ENCODE measurements around the gene CC2D1B. TPM values are rescaled to one million over a fixed set of nuclear protein-coding genes. Genes with fewer than 3 reads are reported as not detected.

The CC2D1B gene
- polyA plus RNA-seq, 1 donor: 21.3 TPM

DNA sequence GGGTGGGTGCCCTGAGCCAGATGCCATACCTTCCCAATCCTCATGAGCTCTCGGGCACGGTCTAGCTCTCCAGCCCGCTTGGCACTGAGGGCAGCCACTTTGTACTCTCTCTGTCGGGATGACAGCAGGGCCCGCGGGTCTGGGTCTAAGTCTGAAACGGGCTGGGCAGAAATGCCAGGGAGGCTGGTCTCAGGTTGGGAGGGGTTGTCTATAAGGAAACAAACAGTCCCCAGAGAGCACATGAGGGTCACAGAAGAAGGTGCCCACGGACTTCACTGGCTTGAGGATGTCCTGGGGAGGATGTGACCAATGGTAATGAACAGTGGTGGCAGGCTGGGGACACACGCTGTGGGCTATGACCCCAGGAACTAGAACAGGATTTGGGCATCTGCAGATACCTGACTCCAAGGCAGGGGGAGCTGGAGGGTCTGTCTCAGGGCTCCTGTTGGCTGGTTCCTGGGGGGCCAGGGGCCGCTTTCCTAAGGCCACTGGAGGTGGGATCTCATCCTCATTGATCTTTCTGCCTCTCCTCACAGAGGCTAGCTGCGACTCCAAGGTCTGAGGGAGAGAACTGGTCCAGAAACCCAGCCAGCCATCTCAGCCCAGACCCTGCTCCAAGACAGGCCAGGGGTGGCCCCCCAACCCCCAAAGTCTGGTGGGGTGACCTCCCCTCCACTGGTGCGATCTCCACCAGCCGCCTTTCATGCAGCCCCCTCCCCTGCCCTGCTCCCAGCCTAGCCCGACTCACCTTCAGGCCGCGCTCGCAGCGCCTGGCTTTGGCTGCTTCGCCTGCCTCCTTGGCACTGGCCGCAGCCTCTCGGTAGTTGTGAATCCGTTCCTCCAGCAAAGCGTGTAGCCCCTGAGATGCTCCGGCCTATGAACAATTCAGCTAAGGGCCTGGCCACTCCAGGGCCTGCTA, 6.1 kb downstream of the CC2D1B start:
- no peak for DNase-seq

DNA sequence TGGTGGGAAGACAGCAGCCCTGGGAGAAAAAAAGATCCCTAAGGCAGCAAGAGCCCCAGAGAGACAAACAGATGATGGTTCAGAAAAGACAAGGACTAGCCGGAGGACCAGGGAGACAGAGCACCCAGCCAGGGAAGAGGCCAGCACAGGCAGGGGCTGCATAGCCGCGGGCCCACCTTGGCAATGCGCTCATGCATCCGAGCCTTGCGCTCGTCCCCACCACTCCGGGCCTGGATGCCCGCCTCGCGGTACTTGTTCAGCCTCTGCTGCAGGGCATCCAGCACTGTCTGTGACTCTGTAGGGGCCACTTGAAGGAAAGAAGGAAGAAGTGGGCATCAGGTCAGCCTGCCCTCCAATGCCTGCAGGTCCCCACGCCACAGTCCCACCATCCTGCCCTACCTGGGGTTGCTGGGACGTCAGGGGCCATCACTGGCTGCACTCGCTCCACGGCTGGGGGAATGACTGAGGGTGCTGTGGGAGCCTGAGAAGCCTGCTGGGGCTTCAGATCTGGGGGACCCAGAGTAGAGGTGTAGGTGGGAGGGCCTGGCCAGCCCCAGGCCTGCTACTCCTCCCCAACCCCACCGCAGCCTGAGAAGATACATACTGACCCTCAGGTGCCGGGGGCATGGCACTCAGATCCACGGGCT, 7.0 kb downstream of the CC2D1B start:
- DNase-seq: no peak

DNA sequence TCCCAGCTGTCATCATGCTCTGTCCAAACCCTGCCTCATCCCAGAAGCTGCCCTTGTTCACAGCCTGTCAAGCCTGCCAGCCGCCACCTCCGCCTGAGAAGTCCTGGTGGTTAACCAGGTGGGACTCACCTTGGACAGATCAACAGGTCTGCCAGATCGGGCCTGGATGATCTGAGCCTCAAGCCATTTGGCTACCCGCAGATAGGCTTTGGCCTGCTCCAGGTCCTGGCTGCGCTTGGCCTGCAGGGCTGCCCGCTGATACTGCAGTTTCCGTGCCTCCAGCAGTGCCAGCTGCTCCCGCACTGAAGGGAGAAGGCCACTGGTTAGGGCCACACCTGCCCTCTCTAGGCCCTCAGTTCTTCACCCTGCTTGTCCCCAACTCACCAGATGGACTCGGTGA, 8.6 kb downstream of the CC2D1B start:
- no peak for DNase-seq

DNA sequence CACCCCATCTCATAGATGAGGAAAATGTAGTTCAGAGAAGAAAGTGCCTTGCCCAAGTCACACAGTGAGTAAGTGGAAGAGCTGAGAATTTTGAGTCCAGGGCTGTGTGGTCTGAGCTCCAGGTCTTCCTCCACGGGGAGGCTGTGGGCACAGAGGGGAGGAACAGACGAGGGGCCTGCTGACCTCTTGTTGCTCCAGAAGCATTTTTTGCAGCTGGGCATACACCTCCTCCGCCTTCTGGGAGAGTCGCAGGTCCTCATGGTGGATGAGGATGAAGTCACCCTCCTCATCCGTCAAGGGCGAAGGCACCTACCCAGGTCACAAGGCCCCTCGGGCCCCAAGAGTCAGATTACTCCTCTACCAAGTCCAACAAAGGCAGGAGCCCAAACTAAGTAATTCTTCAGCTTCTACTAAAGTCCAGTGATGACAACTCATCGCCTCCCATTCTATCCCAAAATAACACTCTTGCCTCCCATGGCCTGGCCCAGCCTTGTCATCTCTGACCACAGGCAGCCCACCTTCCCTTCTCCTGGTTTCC, 9.1 kb downstream of the CC2D1B start:
- no peak for DNase-seq

DNA sequence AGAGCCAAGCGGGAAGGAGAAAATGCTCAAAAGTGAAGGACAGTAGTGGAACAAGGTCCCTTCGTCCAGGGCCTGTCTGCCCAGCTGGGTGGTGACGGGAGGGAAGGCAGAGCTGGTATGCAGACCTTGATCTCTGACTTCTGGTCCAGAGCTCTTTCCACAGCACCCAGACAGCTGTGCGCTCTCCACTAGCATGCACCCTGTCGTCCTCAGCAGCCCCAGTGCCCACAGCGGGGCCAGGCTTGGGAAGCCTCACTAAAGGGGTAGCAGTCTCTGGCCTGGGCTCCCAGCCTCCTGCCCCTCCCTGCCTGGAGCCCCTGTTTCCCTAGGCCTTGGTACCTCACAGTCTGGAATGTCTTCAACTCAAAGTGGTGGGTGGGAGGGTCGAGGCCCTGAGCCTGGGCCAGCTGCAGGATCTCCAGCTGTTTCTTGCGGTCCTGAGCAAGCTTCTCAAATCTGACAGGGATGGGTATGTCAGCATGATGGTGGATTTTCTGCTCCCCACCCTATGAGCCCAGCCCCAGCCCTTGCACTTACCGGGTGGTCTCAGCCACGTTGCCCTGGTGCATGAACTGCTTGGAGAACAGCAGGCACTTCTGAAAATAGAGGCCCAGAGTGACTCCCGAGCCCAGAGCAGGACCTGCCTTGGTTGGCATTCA, 10.0 kb downstream of the CC2D1B start:
- DNase-seq: no peak

DNA sequence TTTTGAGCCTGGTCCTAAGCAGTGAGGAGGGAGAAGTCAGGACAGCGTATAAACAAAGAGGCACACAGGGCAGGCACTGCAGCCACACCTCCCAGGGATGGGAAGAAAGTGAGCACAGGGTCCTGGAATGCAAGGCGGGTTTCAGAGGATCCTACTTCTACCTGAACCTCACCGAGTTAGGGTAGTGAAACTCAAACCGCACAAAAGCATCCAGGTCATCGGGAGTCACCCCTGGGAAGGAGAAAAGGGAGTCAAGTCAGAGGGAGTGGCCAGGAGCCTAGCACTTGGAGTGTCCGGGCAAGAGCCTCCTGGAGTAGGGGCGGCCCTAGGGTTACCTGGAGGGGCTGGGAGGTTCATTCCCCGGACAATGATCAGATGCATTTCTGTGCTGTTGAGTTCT, 10.6 kb downstream of the CC2D1B start:
- DNase-seq: no peak

DNA sequence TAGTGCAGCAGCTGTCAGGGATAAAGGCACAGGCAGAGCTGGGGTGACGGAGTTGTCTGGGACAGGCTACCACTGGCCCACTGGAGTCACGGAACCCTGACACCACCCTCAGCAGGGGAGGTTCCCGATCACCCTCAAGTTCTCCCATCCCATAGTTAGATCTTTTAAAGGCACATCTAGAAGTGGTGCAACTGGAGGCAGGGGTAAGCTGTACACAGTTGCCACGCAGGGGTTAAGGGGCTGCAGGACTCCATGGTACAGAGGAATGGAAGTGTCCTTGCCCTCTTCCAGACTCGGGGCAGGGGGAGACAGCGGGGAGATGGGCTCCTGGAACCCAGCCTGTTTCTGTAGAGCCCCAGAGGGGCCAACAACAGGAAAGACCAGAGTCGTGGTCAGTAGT, 13.3 kb downstream of the CC2D1B start:
- DNase-seq: no peak

DNA sequence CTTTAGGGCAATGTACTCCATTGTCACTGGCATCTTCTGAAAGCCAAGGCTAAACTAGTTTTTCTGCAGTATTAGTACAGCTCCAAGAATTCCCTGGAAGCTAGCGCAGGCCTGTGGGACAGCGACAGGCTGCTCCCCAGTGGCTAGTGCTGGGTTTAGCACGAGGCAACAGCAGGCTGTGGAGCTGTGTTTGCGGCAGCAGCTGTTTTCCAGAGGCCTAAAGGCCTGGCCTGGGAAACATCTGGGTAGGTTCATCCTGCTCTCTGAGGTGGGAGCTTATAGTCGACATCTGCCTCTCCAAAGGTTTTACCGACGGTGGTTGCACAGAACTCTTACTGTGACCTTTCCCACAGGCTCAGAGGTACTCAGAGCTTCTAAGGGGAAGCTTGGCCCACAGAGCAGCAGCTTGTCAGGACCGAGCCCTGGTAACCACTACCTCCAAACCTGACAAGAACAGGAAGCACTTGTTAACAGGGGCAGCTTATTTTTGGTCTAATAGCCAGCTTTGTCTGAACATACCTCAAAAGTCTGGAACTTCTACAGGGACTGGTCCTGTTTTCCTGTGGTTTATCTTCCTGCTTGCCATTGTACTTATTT, 17.2 kb downstream of the CC2D1B start:
- no peak for DNase-seq

DNA sequence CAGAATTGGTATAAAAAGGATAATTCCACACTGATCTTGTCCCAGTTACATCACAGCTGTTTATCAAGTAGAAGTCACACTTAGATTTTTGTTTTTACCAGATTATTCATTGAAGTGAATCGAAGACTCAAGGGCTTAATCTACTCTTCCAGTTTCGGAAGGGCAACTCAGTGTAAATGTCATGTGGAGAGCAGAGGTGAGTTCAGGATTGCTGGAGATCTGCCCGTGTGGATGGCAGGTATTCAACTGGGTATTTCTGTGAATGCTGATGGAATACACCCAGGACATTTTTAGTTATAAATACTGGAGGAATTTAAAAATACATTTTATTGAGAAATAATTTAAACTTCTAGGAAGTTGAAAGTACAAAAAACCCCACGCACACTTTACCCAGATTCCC, 19.4 kb downstream of the CC2D1B start:
- no peak for DNase-seq

DNA sequence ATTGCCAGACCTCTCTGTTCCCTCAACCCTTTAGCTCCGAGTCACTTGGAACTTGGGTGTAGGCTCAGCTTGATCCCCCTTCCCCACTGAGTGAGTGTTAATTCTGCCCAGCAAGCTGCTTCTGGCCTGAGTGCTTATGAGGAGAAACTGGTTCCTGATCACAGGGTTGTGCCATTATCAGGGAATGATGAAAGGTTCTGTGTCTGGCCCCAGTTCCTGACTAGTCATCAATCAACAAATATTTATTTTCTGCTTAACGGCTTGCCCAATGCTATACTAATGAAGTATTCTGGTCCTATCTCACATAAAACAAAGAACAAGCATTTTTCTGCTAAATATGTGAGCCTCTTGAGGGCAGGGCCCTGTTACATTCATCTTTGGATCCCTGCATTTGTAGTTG, 20.8 kb downstream of the CC2D1B start:
- no peak for DNase-seq

DNA sequence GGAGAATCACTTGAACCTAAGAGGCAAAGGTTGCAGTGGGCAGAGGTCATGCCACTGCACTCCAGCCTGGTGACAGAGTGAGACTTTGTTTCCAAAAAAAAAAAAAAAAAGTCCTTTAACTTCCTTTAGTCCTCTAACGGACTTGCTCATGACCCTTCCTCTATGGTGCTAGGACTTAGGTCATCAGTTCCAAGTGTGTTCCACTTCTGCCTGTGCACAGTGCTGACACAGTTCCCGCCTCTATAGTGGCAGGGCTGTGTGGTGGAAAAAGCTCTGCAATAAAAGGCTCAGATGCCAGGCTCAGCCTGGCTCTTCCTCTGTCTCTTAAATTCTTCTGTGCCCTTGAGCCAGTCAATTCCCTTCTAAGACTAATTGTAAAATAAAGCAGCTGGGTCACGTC, 22.0 kb downstream of the CC2D1B start:
- DNase-seq: no peak

DNA sequence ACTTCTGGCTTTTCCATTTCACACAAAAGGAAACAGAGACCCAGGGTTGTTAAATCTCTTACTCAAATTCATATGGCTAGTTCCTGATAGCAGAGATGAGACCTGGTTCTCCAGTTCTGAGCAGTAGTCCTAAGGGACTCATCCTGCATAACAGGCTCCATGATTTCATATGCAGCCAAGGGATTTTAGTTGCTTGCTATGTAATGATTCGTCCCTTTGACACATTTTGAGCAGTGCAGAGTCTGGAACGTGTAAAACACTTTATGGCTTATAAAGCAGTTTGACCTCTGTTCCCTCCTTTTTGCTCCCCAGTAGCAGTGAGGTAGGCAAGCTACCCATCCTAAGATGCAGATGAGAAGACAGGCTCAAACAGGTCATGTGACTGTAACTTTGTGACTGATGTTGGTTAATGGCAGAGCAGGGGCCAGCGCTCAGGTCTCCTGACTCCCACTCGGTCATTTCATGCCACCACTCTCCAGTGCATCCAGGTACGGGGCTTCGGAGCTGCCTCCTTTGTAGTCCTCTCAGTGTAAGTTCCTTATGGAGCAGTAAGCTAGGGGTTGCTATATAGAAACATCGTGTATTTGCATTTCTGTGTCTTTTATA, 24.2 kb downstream of the CC2D1B start:
- DNase-seq: no peak

DNA sequence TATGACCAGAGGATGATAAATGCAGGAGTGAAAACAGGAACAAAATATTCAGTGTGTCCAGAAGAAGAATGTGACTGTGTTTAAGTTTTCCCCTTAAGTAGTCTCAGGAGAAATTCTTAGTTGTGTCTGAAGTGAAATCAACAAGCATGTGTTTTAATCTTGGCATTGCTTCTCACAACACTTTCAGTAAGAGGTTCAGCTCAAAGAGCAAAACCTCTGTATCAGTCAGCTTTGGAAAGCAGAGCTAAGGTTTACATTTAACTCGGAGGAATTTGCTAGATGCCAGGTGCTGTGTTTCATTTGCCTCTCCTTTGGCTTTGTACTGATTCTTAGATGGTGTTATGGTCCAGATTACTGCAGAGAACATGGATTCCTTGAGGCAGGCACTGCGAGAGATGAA, 28.6 kb downstream of the CC2D1B start:
- DNase-seq: no peak

DNA sequence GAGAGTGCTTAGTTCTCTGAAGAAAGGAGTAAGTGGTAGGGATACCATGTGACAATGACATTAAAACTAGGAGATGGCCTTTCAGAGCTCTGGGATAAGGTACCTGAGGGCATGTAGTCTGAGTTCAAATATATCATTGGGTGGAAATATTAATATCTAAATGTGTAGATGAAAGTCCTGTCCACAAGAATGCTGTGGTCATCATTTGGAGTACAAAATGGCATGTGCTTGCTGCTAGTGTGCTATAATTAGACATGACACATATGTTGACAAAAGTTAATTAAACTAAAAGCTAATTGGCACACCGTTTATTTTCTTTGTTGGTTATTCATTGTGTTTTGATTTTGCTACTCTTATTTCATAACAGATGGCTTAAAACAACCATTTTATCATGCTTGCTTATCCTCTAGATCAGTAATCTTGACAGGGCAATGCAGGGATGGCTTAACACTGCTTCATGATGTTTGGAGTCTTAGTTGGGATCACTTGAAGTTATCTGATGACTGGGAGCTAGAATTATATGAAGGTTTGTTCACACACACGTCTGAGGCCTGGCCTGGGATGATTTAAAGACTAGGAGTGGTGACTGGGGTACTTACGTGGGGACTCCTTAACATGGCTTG, 31.0 kb downstream of the CC2D1B start:
- DNase-seq: no peak

DNA sequence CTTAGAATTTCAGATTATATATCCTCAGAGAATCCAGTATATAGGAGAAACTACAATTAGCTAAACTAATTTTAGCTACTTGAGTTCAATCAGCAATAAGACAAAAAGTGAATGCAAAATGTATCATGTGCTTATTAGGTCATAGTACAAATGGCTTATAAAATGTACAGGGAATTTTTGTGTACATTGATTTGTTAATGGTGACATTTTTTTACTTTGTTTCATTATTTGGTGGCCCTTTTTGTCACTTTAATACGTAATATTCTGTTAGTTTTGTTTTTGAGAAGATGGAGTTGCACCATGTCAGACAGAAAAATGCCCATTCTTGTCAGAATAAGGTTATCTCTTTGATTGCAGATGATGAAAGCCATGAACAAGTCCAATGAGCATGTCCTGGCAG, 33.6 kb downstream of the CC2D1B start:
- DNase-seq: no peak

DNA sequence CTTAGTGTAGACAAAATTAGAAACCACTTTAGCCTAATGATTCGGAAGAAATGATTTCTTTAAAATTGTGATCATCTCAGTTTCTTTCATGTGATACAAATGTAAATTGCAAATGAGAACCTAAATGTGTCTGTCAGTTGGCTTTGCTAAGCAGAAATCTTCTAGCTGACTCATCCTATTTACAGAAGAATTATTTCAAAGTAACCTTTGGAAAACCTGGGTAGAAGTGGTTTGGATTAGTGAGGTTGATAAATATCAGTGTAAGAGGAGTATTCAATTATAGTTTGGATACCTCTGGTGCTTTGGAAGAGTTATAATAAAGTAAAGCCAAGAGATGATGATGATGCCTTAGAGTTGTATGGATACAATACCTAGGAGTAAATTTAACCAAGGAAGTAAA, 37.4 kb downstream of the CC2D1B start:
- no peak for DNase-seq

DNA sequence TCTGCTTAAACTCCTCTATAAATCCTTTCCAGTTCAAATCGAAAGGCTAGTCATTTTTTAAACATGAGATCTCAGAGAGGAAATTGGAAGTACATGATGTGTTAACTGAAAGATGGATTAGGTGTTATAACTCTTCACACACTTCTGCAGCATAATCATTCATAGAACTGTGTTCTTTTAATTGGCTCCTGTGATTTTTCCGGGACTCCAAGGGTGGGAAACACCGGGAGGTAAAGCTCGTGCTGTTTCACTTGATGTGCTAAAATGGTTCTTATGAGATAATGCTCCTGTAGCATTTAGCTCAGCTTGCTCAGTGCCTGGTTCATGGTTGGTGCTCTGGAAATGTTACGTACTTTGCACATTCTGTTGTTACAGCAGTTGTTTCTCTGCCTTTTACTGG, 40.2 kb downstream of the CC2D1B start:
- DNase-seq: no peak

DNA sequence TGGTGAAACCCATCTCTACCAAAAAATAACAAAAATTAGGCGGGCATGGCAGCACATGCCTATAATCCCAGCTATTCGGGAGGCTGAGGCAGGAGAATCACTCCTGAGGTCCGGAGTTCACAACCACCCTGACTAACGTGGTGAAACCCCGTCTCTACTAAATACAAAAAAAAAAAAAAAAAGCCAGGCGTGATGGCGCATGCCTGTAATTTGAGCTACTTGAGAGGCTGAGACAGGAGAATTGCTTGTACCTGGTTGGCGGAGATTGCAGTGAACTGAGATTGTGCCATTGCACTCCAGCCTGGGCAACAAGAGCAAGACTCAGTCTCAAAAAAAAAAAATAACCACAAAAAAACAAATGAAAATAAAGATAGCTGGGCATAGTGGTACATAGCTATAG, 42.3 kb downstream of the CC2D1B start:
- DNase-seq: no peak

DNA sequence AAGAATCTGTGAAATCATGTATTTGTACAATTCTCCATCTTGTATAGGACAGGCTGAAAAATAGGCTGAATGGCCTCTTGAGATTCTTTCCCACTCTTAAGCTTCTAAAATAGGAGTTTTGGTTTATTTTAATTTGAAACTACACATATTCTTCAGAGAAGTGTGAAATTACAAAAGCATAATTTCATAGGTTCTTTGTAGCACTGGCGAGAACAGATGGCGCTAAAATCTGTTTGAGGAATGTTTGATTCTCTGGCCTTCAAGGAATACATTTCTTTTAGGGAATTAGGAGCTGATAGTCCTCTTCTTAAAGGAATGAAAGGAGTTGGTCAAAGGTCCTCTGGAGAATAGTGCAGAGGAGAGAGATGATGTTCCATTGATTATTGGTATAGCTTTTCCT, 44.9 kb downstream of the CC2D1B start:
- DNase-seq: no peak

DNA sequence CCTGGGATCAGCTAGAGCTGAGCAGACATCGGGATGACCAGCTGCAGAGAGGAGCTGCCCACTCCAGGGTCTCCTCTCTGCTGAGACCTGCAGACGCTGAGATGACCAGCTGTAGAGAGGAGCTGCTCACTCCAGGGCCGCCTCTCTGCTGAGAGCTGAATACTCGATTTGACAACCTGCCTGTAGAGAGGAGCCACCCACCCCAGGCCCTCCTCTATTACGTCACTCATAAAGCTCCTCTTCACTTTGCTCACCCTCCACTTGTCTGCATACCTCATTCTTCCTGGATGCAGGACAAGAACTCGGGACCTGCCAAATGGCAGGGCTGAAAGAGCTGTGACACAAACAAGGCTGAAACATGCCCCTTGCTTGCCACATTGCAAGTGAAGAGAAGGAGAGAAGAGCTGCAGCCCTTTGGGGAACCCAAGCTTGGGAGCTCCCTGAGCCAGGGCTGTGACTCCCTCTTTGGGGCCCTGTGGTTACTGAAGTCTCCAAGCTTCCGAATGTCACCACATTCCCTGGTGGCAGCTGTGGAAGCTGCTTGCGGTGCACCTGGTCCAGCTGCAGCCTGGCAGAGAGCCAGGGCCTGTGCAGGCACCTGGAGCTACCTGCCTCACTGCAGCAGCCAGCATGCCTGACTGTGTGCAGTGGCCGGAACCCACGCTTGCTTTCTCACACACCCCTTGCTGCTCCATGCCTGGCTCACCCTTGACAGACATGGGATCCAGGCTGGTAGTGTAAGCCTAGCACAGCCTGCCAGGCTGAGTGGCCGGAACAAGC, 59.6 kb downstream of the CC2D1B start:
- DNase-seq: no peak

All from hindlimb muscle (tissue), 1 donor.